Ascending aorta (tissue), 2 donors: ENCODE measurements around the gene CNOT4. TPM values are rescaled to one million over a fixed set of nuclear protein-coding genes. Genes with fewer than 3 reads are reported as not detected.

Source experiments
- DNase-seq, 2 donors: peaks; one replicate each; pipeline ENCODE4 v3.0.0-alpha.2; 2019; ENCODE audit warnings: low spot score in 2 of 2
- H3K27ac ChIP-seq, 2 donors: fragments of 200-600 bp; sonication (generic); one replicate each; pipeline ENCODE4 v1.5.1; 2016 to 2017; ENCODE audit warnings: mild to moderate bottlenecking in 1 of 2
- H3K27me3 ChIP-seq: fragments of 200-600 bp; sonication (generic); one replicate; pipeline ENCODE4 v1.5.1; 2017
- H3K36me3 ChIP-seq, 2 donors: fragments of 200-600 bp; sonication (generic); one replicate each; pipeline ENCODE4 v1.5.1; 2016
- H3K4me1 ChIP-seq, 2 donors: fragments of 200-600 bp; sonication (generic); one replicate each; pipeline ENCODE4 v1.5.1; 2016 to 2017; ENCODE audit warnings: mild to moderate bottlenecking in 1 of 2
- H3K4me3 ChIP-seq, 2 donors: fragments of 200-600 bp; sonication (generic); one replicate each; pipeline ENCODE4 v1.5.1; 2016 to 2017; ENCODE audit warnings: mild to moderate bottlenecking in 1 of 2
- H3K9me3 ChIP-seq, 2 donors: fragments of 200-600 bp; sonication (generic); one replicate each; pipeline ENCODE4 v1.5.1; 2016
- intact Hi-C: fragments of 100-400 bp; cut with DNase I; formaldehyde crosslinking; loops from one replicate; pipeline ENCODE4 v1.15.1; 2023
- total RNA-seq: library from RNA; depleted of rRNA; stranded (reverse); fragments of >200 nt; gene quantifications from one replicate; pipeline ENCODE4 v1.1.0, GENCODE V29; 2016
- TF ChIP-seq, protein P1 (sequence below), 3 experiments: fragments of 200-600 bp in 2 of 3; fragments of 450-650 bp in 1 of 3; sonication (generic) in 2 of 3; IDR thresholded peaks; one replicate each; pipeline ENCODE4 v1.5.1; 2016 to 2019; ENCODE audit warnings: antibody characterized with exemption in 3 of 3, mild to moderate bottlenecking in 1 of 3, moderate library complexity in 1 of 3

Gene CNOT4
- total RNA-seq, 1 donor from 2014 or later: 14.8 TPM

DNA sequence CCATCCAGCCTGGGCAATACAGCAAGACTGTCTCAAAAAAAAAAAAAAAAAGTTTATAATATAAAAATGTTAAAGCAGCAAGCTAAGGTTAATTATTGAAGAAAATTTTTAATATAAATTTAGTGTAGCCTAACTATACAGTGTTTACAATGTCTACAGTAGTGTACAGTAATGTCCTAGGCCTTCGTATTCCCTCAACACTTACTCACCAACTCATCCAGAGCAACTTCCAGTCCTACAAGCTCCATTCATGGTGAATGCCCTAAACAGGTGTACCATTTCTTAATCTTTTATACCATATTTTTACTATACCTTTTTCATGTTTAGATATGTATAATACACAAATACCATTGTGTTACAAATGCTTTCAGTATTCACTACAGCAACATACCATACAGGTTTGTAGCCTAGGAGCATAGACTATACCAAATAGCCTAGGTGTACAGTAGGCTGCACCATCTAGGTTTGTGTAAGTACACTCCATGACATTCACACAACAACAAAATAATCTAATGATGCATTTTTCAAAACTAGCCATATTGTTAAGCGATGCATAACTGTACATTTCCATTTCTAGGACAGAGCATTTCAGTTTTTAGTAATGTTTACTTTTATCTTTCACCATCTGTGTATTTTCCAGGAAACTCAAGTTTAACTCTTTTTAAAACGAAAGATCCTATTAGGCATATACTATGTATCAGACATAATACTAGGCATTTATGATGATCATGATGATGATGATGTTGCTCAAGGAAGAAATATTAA is 43.3 kb downstream of the CNOT4 start:
- Histone ChIP-seq H3K27ac (no peak overlapping the region), H3K4me1 (no peaks in the 10 kb centered on the region), H3K27me3 (no peaks in the 10 kb centered on the region), H3K36me3 (no peaks in the 10 kb centered on the region), H3K4me3 (no peak overlapping the region), H3K9me3 (no peaks in the 10 kb centered on the region)
- intact Hi-C loops: no loop called here
- TF ChIP-seq, protein P1, sequence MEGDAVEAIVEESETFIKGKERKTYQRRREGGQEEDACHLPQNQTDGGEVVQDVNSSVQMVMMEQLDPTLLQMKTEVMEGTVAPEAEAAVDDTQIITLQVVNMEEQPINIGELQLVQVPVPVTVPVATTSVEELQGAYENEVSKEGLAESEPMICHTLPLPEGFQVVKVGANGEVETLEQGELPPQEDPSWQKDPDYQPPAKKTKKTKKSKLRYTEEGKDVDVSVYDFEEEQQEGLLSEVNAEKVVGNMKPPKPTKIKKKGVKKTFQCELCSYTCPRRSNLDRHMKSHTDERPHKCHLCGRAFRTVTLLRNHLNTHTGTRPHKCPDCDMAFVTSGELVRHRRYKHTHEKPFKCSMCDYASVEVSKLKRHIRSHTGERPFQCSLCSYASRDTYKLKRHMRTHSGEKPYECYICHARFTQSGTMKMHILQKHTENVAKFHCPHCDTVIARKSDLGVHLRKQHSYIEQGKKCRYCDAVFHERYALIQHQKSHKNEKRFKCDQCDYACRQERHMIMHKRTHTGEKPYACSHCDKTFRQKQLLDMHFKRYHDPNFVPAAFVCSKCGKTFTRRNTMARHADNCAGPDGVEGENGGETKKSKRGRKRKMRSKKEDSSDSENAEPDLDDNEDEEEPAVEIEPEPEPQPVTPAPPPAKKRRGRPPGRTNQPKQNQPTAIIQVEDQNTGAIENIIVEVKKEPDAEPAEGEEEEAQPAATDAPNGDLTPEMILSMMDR (IDR thresholded peaks at IDR 0.05): no peak
- DNase-seq: no peak

DNA sequence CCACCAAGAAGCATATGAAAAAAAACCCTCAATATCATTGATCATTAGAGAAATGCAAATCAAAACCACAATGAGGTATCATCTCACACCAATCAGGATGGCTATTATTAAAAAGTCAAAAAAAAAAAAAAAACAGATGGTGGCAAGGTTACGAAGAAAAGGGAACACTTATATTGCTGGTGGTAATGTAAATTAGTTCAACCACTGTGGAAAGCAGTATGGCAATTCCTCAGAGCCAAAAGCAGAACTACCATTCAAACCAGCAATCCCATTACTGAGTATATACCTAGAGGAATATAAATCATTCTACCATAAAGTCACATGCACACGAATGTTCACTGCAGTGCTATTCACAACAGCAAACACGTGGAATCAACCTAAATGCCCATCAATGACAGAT is 46.0 kb downstream of the CNOT4 start:
- intact Hi-C loops: no loop called here

GRCh38 chr7:135459951-135460567 is 49.8 kb downstream of the CNOT4 start:
- H3K4me1 ChIP-seq: no peaks in the 10 kb centered on the region
- intact Hi-C loops: no loop called here
- DNase-seq: no peak
- no peak overlapping the region for H3K27ac ChIP-seq
- H3K27me3 ChIP-seq: no peaks in the 10 kb centered on the region
- H3K36me3 ChIP-seq: no peaks in the 10 kb centered on the region
- TF ChIP-seq, protein P1 (IDR thresholded peaks at IDR 0.05): no peak
- H3K4me3 ChIP-seq: no peak overlapping the region
- H3K9me3 ChIP-seq: no peaks in the 10 kb centered on the region

More for the DNA sequence above, 46.0 kb downstream of the CNOT4 start:
- TF ChIP-seq, protein P1 (IDR thresholded peaks at IDR 0.05): no peak
- H3K4me1 ChIP-seq: no peaks in the 10 kb centered on the region
- H3K27ac ChIP-seq: no peak overlapping the region
- no peaks in the 10 kb centered on the region for H3K36me3 ChIP-seq
- H3K27me3 ChIP-seq: no peaks in the 10 kb centered on the region
- no peaks in the 10 kb centered on the region for H3K9me3 ChIP-seq
- no peak overlapping the region for H3K4me3 ChIP-seq
- DNase-seq: no peak

GRCh38 chr7:135459076-135459475 is 50.8 kb downstream of the CNOT4 start:
- Histone ChIP-seq H3K4me1 (no peaks in the 10 kb centered on the region), H3K4me3 (no peak overlapping the region), H3K27ac (no peak overlapping the region), H3K9me3 (no peaks in the 10 kb centered on the region), H3K36me3 (no peaks in the 10 kb centered on the region), H3K27me3 (no peaks in the 10 kb centered on the region)
- TF ChIP-seq, protein P1 (IDR thresholded peaks at IDR 0.05): no peak
- DNase-seq: no peak
- intact Hi-C loops: no loop called here

DNA sequence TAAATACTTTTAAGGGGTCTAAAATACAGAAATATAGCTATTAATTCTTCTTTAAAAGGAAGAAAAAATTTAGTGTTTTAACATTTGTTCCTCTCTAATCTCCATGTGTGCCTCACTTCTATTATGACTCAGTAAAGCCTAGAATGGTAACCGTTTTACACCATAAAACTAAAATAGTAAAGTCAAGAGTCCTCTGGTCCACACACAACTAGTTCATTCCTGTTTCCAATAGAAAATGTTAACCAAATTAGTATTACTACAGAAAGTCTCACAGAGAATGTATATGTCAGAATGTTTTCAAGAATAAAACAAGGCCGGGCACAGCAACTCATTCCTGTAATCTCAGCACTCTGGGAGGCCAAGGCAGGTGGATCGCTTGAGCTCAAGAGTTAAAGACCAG is 55.8 kb downstream of the CNOT4 start:
- no peak for DNase-seq
- TF ChIP-seq, protein P1 (IDR thresholded peaks at IDR 0.05): no peak

More for the DNA sequence above, 55.8 kb downstream of the CNOT4 start:
- intact Hi-C loops: no loop called here
- Histone ChIP-seq H3K27ac (no peak overlapping the region), H3K27me3 (no peaks in the 10 kb centered on the region), H3K4me1 (no peaks in the 10 kb centered on the region), H3K4me3 (no peak overlapping the region), H3K9me3 (no peaks in the 10 kb centered on the region), H3K36me3 (no peaks in the 10 kb centered on the region)
